Measurements from ENCODE around the gene ADGRG1. TPM values are rescaled to one million over a fixed set of nuclear protein-coding genes. Genes with fewer than 3 reads are reported as not detected.

The ADGRG1 gene
- total RNA-seq, 1 experiment from 2014 or later, result 131 TPM

- Histone ChIP-seq H3K36me3 (ENCODE audit: low read depth) (no peaks in the 10 kb centered on the region), H3K79me2 (ENCODE audit: low read depth) (no peaks in the 10 kb centered on the region), H3K9me2 (ENCODE audit: insufficient read depth) (no peaks in the 10 kb centered on the region), H3K27me3 (ENCODE audit: insufficient read depth, low read depth) (no peaks in the 10 kb centered on the region), H4K20me1 (ENCODE audit: insufficient read depth) (no peaks in the 10 kb centered on the region), H2AFZ (no peak overlapping the region), H3K4me3 (no peak overlapping the region), H3F3A (ENCODE audit: insufficient read depth, low read depth) (peaks cover 27% of the 10 kb centered on the region), H3K4me1 (replicated peaks; ENCODE audit: insufficient read depth) (peaks cover 41% of the 10 kb centered on the region), H3K9me3 (ENCODE audit: insufficient read depth, low read depth) (no peaks in the 10 kb centered on the region), H3K27ac (no peak overlapping the region), H3K4me2 (no peak overlapping the region)
- POLR2A ChIA-PET (ENCODE audit: unreplicated experiment), result no interaction called here
- no TSS peak for BruUV-seq (replicated peaks)
- intact Hi-C loops (cut with micrococcal nuclease; ENCODE audit: unreplicated experiment), result no loop called here
- TF ChIP-seq, protein P1, sequence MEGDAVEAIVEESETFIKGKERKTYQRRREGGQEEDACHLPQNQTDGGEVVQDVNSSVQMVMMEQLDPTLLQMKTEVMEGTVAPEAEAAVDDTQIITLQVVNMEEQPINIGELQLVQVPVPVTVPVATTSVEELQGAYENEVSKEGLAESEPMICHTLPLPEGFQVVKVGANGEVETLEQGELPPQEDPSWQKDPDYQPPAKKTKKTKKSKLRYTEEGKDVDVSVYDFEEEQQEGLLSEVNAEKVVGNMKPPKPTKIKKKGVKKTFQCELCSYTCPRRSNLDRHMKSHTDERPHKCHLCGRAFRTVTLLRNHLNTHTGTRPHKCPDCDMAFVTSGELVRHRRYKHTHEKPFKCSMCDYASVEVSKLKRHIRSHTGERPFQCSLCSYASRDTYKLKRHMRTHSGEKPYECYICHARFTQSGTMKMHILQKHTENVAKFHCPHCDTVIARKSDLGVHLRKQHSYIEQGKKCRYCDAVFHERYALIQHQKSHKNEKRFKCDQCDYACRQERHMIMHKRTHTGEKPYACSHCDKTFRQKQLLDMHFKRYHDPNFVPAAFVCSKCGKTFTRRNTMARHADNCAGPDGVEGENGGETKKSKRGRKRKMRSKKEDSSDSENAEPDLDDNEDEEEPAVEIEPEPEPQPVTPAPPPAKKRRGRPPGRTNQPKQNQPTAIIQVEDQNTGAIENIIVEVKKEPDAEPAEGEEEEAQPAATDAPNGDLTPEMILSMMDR (conservative IDR thresholded peaks at IDR 0.05), result no peak
- no peak for TF ChIP-seq EZH2 (IDR thresholded peaks at IDR 0.05; ENCODE audit: low read depth)
- no peak for DNase-seq
- CTCF ChIA-PET, result no interaction called here
Observed at GRCh38 chr16:57613514-57613913, 14.9 kb upstream of the ADGRG1 start.

- Histone ChIP-seq H3F3A (ENCODE audit: insufficient read depth, low read depth) (peaks cover 37% of the 10 kb centered on the region), H3K4me3 (no peak overlapping the region), H3K9me3 (ENCODE audit: insufficient read depth, low read depth) (no peaks in the 10 kb centered on the region), H4K20me1 (ENCODE audit: insufficient read depth) (no peaks in the 10 kb centered on the region), H3K9me2 (ENCODE audit: insufficient read depth) (no peaks in the 10 kb centered on the region), H3K79me2 (ENCODE audit: low read depth) (no peaks in the 10 kb centered on the region), H3K27ac (no peak overlapping the region), H2AFZ (no peak overlapping the region), H3K27me3 (ENCODE audit: insufficient read depth, low read depth) (no peaks in the 10 kb centered on the region), H3K36me3 (ENCODE audit: low read depth) (no peaks in the 10 kb centered on the region), H3K4me1 (replicated peaks; ENCODE audit: insufficient read depth) (peaks cover 45% of the 10 kb centered on the region), H3K4me2 (no peak overlapping the region)
- BruUV-seq (replicated peaks), result no TSS peak
- TF ChIP-seq, protein P1 (conservative IDR thresholded peaks at IDR 0.05), result no peak
- TF ChIP-seq EZH2 (IDR thresholded peaks at IDR 0.05; ENCODE audit: low read depth), result no peak
- CTCF ChIA-PET, result no interaction called here
- POLR2A ChIA-PET (ENCODE audit: unreplicated experiment), result no interaction called here
- DNase-seq, result no peak
- intact Hi-C loops (cut with micrococcal nuclease; ENCODE audit: unreplicated experiment), result no loop called here
Observed at GRCh38 chr16:57614536-57614935, 13.9 kb upstream of the ADGRG1 start.

DNA sequence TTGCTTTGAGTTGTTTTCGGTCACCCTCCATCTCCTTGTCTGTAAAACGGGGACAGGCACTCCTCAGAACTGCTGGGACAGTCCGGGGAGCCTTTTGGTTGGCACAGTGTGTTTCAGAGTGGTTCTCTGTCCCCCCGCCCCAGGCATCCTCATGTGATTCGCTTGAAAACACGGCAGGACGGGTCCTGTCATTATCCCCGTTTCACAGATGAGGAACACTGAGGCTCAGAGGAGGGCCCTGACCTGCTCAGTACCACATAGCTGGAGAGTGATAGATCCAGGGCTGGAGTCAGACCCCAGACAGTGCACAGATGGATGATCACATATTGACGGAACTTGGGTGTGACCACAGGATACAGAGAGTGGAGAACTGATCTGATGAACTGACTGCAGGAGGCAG is 13.5 kb upstream of the ADGRG1 start:
- POLR2A ChIA-PET (ENCODE audit: unreplicated experiment), result no interaction called here
- intact Hi-C loops (cut with micrococcal nuclease; ENCODE audit: unreplicated experiment), result no loop called here
- peaks cover 45% of the 10 kb centered on the region for H3K4me1 ChIP-seq (replicated peaks; ENCODE audit: insufficient read depth)

More for the DNA sequence above, 13.5 kb upstream of the ADGRG1 start:
- H3K4me3 ChIP-seq, result no peak overlapping the region
- peaks cover 39% of the 10 kb centered on the region for H3F3A ChIP-seq (ENCODE audit: insufficient read depth, low read depth)
- no peak for DNase-seq
- no peaks in the 10 kb centered on the region for H3K79me2 ChIP-seq (ENCODE audit: low read depth)
- H2AFZ ChIP-seq, result no peak overlapping the region
- no peaks in the 10 kb centered on the region for H3K9me3 ChIP-seq (ENCODE audit: insufficient read depth, low read depth)
- no peak overlapping the region for H3K4me2 ChIP-seq
- TF ChIP-seq EZH2 (IDR thresholded peaks at IDR 0.05; ENCODE audit: low read depth), result no peak
- TF ChIP-seq, protein P1 (conservative IDR thresholded peaks at IDR 0.05), result no peak
- no peaks in the 10 kb centered on the region for H4K20me1 ChIP-seq (ENCODE audit: insufficient read depth)
- H3K36me3 ChIP-seq (ENCODE audit: low read depth), result no peaks in the 10 kb centered on the region
- H3K9me2 ChIP-seq (ENCODE audit: insufficient read depth), result no peaks in the 10 kb centered on the region
- H3K27ac ChIP-seq, result no peak overlapping the region
- CTCF ChIA-PET, result no interaction called here
- no peaks in the 10 kb centered on the region for H3K27me3 ChIP-seq (ENCODE audit: insufficient read depth, low read depth)
- BruUV-seq (replicated peaks), result no TSS peak
